ENCODE results near the gene MAB21L4. TPM values are rescaled to one million over a fixed set of nuclear protein-coding genes. Genes with fewer than 3 reads are reported as not detected.

The MAB21L4 gene
- total RNA-seq, 1 donor from 2014 or later: not detected

- TF ChIP-seq CTCF (IDR thresholded peaks at IDR 0.05; ENCODE audit: unreplicated experiment): no peak
- H3K27me3 Mint-ChIP-seq (ENCODE audit: unreplicated experiment): peaks cover 2% of the 10 kb centered on the region
- H3K4me1 Mint-ChIP-seq (ENCODE audit: unreplicated experiment): no peaks in the 10 kb centered on the region
- no peaks in the 10 kb centered on the region for H3K36me3 Mint-ChIP-seq (ENCODE audit: low read depth, unreplicated experiment)
- no peak for DNase-seq (ENCODE audit: low spot score)
- H3K4me3 Mint-ChIP-seq (ENCODE audit: unreplicated experiment): no peak overlapping the region
- no peak overlapping the region for H3K27ac Mint-ChIP-seq (ENCODE audit: unreplicated experiment)
- H3K9me3 Mint-ChIP-seq (ENCODE audit: unreplicated experiment): no peaks in the 10 kb centered on the region
Observed at GRCh38 chr2:240892925-240893324, 3.0 kb downstream of the MAB21L4 start.

- no peak for DNase-seq (ENCODE audit: low spot score)
- TF ChIP-seq CTCF (IDR thresholded peaks at IDR 0.05; ENCODE audit: unreplicated experiment): no peak
- Mint-ChIP-seq H3K36me3 (ENCODE audit: low read depth, unreplicated experiment) (no peaks in the 10 kb centered on the region), H3K4me3 (ENCODE audit: unreplicated experiment) (no peak overlapping the region), H3K9me3 (ENCODE audit: unreplicated experiment) (no peaks in the 10 kb centered on the region), H3K4me1 (ENCODE audit: unreplicated experiment) (no peaks in the 10 kb centered on the region), H3K27ac (ENCODE audit: unreplicated experiment) (no peak overlapping the region), H3K27me3 (ENCODE audit: unreplicated experiment) (peaks cover 2% of the 10 kb centered on the region)
Observed at GRCh38 chr2:240892356-240892755, 3.6 kb downstream of the MAB21L4 start.

- no peaks in the 10 kb centered on the region for H3K36me3 Mint-ChIP-seq (ENCODE audit: low read depth, unreplicated experiment)
- H3K27ac Mint-ChIP-seq (ENCODE audit: unreplicated experiment): no peak overlapping the region
- peaks cover 2% of the 10 kb centered on the region for H3K27me3 Mint-ChIP-seq (ENCODE audit: unreplicated experiment)
- no peak for DNase-seq (ENCODE audit: low spot score)
- H3K4me3 Mint-ChIP-seq (ENCODE audit: unreplicated experiment): no peak overlapping the region
- H3K9me3 Mint-ChIP-seq (ENCODE audit: unreplicated experiment): no peaks in the 10 kb centered on the region
- TF ChIP-seq CTCF (IDR thresholded peaks at IDR 0.05; ENCODE audit: unreplicated experiment): no peak
- H3K4me1 Mint-ChIP-seq (ENCODE audit: unreplicated experiment): no peaks in the 10 kb centered on the region
Observed at GRCh38 chr2:240891492-240892340, 4.2 kb downstream of the MAB21L4 start.

- Mint-ChIP-seq H3K36me3 (ENCODE audit: low read depth, unreplicated experiment) (peaks cover 3% of the 10 kb centered on the region), H3K27ac (ENCODE audit: unreplicated experiment) (no peak overlapping the region), H3K9me3 (ENCODE audit: unreplicated experiment) (no peaks in the 10 kb centered on the region), H3K4me3 (ENCODE audit: unreplicated experiment) (no peak overlapping the region), H3K4me1 (ENCODE audit: unreplicated experiment) (peaks cover 8% of the 10 kb centered on the region), H3K27me3 (ENCODE audit: unreplicated experiment) (peaks cover 6% of the 10 kb centered on the region)
- no peak for DNase-seq (ENCODE audit: low spot score)
- TF ChIP-seq CTCF (IDR thresholded peaks at IDR 0.05; ENCODE audit: unreplicated experiment): no peak
Observed at GRCh38 chr2:240890691-240891090, 5.3 kb downstream of the MAB21L4 start.

Measured in endothelial cell (in vitro differentiated cells).